Epidermal melanocyte (primary cell): ENCODE data around the gene RNU5D-1.

ENCODE experiments used
- DNase-seq: peaks from one replicate; pipeline ENCODE4 v3.0.0; 2011; ENCODE audit warnings: low spot score; ENCODE audit not compliant: insufficient read length

RNU5D-1 gene

GRCh38 chr1:44733365-44733764 is 2.4 kb upstream of the RNU5D-1 start:
- no peak for DNase-seq

DNA sequence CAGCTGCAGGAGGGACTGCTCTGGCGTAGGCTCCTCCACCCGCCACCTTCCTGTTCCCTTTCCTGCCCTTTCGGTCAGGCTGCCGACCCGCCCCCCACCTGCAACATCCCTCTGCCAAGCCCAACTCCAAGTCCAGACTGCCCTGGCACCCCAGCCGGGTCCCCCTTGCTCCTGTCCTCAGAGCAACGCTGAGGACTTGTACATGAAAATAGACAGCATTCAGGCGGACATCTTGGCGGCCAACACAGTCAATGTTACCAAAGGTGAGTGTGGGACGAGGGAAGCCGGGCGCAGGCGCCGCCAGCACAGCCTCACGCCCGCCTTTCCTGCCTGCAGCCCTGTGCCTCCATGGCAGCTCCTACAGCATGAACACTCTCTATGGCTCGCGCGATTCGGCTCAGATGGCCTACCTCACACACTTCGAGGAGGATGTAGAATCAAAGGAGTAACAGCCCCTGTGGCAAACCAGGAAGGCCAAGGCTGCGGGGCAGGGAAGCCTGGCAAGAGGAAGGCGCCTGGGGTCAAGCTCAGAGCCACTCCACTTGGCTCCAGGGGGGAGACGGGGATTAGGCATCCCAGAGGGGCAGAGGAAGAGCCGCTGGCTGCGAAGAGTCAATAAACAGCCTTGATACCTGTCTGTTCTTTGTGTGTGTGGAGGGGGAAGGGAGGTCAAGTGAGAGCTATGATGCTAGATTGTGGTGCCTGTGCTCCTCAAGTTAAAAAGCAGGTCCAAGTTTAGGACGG is 5.8 kb downstream of the RNU5D-1 start:
- no peak for DNase-seq

DNA sequence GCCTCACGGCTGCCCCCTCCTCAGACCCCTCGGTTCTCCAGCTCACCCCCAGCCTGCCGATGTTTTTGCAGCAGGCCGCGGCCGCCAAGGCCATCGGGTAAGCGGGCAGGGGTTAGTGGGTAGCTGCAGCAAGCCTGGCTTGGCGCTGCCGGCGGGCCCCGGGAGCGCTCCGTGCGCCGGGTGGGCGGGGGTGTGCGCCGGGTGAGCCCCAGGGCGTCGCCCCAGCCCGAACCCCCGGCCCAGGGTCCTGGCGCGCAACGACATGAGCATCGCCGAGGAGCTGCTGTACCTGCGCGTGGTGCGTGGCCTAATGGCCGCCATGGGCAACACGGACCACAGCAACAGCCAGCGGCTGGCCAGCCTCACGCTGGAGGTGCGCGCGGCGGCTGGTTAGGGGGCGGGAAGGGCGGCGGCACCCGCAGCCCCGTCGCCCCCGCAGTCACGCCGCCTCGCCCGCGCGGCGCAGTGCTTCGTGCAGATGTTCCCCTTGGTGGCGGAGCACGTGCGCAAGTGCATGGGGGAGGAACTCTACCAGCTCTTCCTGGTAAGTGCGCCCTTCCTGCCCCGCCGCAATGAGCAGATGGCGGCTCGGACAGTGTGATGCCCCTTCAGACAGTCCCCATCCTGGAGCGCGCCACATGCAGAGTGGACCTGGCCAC is 6.5 kb downstream of the RNU5D-1 start:
- DNase-seq = no peak

DNA sequence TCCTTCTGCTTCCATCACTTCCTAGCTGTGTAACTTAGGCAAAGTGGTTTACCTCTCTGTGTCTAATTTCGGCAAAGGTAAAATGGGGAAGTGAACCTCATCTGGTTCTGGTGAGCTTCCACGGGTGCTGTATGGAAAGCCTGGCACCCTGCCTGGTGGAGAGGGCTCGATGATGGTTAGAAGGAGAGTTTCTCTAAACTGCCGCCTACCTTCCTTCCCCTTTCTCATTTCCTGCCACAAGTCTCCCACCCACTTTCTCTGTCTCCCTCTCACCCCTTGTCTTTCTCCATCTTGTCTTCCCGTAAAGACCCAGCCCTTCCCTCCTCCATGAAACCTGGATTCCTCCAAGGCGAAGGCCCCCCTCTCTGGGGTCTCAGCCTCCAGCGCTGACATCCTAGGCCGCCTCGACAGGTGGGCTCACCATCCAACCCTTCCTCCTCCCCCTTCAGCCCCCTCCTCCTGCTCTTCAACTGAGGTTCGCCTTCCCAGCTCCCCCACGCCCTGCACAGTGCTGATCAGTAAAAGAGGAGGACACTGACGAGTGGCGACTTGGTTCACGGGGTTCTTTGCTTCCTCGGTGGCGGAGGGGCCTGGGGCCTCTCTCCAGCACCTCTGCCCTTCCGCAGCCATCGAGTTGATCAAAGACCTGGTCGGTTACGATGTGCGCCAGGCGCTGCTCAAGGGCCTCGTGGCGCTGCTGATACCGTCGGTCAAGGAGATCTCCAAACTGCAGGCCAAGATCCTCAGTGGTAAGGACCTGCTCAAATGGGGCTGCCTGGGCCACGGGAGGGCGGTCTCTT is 7.3 kb downstream of the RNU5D-1 start:
- no peak for DNase-seq

GRCh38 chr1:44723064-44723463 is 7.9 kb downstream of the RNU5D-1 start:
- no peak for DNase-seq

- DNase-seq = no peak
Measured at GRCh38 chr1:44721485-44722361, 9.2 kb downstream of the RNU5D-1 start.

DNA sequence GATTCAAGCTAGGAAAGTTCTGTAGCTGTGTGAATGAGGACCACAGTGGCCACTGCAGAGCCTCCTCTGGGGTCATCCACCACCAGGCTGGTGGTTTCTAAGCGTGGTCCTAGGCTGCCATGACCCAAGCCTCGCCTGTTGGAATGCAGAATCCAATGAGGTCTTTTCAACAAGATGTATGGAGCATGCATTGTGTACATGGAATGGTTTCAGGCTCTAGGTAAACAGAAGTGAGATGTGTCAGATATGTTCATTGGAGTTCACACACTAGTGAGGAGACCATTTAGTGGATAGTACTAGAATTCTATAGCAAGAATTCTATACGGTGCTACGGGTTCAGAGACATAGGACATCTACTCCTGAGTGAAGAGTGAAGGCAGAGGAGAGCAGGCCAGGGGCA is 10.7 kb downstream of the RNU5D-1 start:
- DNase-seq = no peak

DNA sequence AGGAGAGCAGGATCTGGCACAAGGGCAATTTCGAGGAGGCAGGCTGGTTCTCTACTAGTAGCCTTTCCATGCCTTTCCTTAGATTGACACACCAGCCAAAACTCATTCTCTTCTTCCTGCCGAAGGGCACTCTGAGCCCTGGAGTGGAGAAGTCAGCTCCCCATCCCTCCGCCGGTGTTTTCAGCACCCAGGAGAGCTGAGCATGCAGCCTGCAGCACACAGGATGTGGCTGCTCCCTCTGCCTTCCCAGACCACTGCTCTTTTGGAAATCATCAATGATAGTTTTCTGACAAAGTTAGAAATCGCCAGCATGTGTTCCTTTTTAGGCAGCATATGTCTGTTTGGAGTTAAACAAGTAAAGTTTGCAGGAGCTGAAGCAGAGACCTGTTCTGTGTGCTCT is 11.7 kb downstream of the RNU5D-1 start:
- no peak for DNase-seq

DNA sequence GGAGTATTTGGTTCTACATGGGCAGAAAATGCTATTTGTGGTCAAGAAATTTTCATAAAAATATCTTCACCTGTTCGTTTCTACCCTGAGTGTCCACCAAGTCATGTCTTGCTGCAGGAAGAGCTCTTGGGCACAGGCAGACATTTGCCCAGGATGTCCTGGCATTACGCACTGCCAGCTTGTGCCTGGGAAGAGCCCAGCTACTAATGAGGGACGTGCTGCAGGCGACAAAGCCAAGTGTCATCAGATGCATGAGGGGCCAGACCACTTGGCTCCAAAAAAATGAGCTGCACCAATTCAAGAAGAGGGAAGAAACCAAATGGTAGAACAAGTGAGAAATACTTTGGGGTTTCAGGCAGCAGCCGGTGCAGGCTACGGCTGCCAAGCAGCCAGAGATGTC is 12.9 kb downstream of the RNU5D-1 start:
- no peak for DNase-seq

DNA sequence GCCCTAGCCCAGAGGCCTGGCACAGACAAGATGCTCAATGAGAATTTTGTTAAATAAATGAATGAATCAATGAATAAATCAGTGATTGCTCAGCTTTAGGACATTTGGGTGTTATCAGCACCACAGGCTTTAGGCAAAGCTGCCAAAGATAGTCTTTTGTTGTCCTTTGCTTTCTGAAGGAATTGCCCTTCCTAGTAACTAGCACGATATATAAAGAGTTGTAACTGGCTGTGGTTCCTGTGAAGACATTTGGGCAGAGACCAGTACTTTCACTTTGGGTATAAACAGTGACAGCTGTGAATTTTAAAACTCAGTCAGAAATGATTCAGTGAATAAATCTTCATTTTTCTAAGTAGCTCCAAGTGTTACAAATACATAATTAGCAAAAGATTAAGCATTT is 13.3 kb downstream of the RNU5D-1 start:
- no peak for DNase-seq

DNA sequence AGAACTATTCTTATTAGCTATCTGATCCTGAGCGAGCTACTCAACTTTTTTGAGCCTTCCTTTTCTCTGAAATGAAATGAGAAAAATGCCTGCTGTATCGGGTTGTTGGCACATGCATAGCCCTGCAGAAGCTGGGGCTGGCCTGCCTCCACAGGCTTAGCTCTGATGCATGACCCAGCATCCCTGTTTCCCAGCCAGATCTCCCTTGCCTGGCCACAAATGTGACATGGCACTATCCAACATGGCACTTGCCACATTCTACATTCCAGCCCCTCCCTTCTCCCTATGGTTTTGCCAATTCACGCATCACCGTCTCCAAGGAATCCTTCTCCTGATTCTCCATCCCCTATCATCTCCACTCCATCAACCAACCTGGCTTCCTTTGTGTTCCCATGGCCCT is 13.8 kb downstream of the RNU5D-1 start:
- DNase-seq = no peak

- peak; percentile 92 for DNase-seq
Measured at GRCh38 chr1:44714944-44715571, 15.9 kb downstream of the RNU5D-1 start.

- DNase-seq = no peak
Measured at GRCh38 chr1:44714532-44714931, 16.4 kb downstream of the RNU5D-1 start.

DNA sequence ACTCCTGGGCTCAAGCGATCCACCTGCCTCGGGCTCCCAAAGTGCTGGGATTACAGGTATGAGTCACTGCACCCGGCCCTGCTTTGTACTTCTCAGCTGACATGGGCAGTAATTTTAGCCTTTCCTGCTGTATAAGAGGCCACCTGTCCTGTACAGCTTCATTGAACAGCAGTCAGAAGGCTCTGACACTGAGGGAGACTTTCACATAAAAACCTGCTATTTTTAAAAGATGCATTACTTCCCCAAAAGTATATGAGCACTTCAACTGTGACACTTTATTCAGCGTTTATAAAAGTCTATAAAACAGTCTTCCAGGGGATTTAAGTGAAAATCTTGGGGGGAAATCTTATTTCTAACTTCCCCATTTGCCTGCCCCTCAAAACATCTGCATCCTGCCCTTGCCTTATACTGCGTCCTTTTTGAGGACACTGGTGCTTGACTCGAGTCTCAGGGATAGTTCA is 17.6 kb downstream of the RNU5D-1 start:
- DNase-seq = no peak

GRCh38 chr1:44707959-44708831 is 22.8 kb downstream of the RNU5D-1 start:
- DNase-seq = peak; percentile 67

GRCh38 chr1:44707112-44707881 is 23.7 kb downstream of the RNU5D-1 start:
- no peak for DNase-seq

DNA sequence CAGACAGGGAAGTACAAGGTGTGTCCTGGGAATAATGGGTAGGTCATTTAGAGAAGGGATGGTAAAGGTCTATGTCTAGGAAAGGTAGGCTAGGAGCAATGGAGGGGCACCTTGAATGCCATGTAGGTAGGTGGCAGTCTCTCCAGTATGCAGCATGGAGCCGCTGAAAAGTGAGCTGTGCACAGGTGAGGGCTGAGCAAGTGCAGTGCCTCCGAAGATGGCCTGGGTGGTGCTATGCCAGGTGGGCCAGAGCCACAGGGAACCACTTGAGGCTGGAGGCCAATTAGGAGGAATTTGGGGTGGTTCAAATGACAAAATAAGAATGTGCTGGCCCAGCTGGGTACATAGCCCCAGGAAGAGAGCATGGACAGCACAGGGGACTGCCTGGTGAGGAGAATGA is 25.0 kb downstream of the RNU5D-1 start:
- no peak for DNase-seq

GRCh38 chr1:44705470-44705869 is 25.5 kb downstream of the RNU5D-1 start:
- DNase-seq = no peak

GRCh38 chr1:44701141-44701573 is 29.8 kb downstream of the RNU5D-1 start:
- no peak for DNase-seq
